HG03060 (cell line): Measurements from ENCODE around the gene CIPC.

Experiments used
- ATAC-seq: cut with Tn5 transposase; IDR thresholded peaks from one replicate; pipeline ENCODE4 v1.9.1; 2021; ENCODE audit warnings: low read depth, moderate number of reproducible peaks; ENCODE audit not compliant: unreplicated experiment

Gene CIPC

DNA sequence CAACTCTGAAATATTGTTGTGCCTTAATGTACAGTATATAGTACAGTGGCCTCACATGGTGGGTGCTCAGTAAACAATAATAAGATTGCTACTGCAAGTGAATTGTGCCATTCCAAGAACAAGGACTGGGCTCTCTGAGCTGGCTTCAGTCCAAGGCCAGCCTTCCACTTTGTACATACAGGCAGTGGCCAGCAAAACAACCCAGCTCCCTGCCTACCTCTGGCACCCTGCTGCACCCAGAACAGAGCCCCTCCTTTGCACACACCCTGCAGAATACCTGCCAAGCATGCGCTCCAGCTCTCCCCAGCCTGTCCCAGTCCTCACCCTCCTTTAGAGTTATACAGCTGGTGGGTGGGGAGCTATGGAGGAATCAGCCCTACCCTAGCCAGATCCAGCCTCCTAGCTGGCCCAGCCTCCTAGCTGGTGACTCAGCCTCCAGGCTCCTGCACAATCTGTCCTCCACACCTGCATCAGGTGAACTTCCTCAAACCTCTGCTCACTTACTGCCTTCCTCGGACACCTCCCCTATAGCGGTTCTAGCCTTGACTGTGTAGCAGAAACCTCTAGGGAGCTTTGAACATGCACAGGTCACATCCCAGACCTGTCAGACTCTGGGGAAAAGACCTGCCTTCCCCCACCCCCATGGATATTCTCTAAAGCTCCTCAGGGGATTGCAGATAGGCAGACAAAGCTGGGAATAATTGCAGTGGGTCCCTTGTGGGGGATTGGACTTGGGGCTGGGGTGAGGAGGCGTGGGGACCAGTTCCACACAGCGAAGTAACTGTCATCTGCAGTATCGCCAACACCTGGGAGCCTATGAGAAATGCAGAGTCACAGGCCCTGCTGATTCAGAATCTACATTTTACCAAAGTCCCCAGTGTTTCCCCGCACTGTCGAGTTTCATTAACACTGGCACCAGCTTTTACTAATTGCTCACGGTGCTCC is 25.6 kb downstream of the CIPC start:
- ATAC-seq, result no peak

- ATAC-seq, result no peak
Observed at GRCh38 chr14:77124345-77125280, 26.6 kb downstream of the CIPC start.

DNA sequence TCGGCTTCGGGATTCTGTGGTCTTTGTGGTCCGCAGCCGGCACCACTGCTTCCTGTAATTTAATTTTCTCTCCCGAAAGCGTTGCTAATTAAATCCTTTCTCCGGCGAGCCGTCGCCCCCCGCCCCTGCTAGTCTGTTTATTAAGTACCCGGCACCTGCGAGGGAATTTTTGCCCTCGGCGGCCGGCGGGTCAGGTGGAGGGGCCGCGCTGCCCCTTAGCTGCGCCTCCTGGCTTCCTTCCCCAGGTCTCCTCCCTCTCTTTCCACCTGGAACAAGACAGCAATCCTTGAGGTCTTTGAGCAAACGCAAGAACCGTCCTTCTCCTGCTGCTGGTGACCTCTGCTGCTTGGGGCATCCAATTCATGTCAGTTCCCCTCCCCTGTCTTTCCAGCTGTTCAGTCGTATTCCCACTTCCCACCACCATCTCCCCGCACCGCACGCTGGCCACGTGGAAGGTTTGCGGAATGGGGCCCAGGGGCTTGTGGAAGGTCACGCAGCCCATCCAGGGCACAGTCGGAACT is 27.3 kb downstream of the CIPC start:
- ATAC-seq, result no peak

DNA sequence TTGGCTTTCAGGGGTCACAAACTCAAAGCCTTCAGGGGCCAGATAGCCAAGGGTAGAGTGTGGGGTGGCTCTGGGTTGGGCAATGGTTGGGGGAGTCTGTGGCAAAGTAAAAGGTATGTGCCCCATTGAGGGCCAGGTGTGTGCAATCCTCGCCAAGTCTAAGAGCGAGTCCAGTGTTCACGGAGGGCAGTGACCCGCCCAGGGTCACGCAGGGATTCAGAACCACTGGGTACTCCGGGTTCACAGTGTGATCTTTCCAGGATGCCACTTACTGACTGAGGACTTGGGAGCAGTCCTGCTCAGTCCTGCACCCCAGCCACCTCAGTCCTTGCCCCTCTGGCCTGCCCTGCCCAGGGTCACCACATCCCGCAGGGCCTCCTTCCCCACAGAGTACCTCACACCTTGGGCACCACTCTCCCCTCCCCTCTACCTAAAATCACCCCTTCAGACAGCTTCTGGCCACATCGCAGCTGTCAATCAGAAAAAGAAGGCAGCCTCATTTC is 27.8 kb downstream of the CIPC start:
- ATAC-seq, result no peak

GRCh38 chr14:77126461-77126990 is 28.5 kb downstream of the CIPC start:
- ATAC-seq, result no peak

- no peak for ATAC-seq
Observed at GRCh38 chr14:77128414-77128891, 30.4 kb downstream of the CIPC start.

DNA sequence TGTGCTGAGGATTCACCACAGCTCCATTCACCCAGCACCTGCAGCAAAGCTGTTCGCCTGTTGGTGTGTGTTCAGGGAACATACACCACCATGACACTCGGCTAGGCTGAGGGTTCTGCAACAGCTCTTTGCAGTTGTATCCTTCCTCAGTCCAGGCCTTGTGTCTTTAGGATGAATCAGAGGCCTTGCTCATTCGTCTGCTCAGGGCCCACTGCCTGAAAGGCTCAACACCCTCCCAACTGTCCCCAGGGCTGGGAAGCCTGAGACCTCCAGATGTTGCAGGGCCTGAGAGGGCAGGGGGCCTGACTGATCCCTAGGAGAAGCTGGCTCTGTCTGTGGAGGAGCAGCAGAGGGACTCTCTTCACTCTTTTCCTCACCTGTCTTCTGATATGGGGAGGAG is 32.3 kb downstream of the CIPC start:
- no peak for ATAC-seq

DNA sequence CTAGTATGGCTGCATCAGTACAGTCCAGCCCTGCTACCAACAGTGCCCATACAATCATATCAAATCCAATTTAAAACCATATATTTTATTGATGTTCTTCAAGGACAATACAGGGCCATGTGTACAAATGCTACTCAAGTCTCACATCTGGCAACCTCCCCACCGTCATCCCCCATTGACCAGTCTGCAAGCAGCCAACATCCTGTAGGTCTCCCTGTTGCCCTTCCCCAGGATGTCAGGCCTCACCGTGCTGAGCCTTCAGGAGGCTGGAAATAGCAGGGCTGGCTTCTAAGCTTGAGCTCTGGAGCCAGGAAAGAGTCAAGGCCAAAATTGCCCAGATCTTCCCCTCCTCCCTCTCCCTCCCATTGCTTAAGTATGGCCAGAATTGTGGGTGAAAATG is 33.1 kb downstream of the CIPC start:
- ATAC-seq, result no peak

DNA sequence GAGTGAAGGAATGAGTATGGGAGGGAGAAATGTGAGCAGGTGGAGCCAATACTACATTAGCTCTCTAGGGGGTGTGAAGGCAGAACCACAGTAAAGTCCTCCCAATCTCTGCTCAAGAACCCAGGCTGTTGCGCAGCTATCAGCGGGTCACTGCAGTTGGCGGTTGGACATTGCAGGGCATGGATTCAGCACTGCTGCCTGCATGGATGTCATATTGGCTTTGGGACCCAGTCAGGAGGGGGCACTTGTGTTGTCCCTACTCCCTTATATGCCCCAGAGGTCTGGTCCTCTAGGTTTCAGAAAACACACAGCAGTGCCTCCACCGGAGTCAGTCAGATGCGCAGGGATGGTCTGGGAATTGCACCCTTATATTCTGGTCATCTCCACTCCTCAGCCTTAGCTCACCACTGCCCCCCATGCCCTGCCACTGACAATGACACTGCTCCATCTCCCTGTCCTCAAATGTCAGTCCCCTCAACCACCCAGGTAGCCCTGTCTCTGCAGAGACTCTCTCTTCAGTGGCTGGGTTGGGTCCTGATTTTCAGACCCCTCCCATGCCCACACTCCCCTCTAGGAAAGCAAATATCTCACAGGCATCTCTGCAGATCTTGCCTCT is 33.9 kb downstream of the CIPC start:
- no peak for ATAC-seq

DNA sequence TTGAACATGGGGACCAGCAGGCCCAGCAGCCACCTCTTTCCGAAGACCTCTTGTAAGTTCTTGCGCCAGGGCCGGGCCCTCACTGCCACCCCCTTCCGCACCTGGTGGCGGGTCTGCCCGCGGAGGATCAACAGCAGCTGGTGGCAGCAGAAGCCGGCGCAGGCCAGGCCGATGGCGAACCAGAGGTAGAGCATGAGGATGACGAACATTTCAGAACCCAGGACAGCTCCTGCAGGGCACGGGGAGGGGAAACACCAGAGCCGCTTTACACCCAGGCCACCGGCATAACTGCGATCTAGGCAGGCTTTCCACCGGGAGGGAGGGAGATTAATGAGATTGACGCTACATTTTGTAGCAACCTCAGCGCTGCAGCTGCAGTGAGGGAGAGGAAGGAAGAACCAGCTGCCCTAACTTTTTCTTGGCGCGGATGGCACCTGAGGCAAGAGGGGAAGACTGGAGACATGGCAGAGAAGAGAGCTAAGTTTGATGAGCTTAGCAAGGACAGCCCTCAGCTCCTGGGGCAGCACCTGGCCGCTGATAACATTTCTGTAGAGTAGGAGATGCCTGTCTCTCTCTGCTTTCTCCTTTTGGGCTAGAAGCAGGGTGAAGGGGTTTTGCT is 35.8 kb downstream of the CIPC start:
- no peak for ATAC-seq

GRCh38 chr14:77139022-77139421 is 41.0 kb downstream of the CIPC start:
- ATAC-seq, result no peak

DNA sequence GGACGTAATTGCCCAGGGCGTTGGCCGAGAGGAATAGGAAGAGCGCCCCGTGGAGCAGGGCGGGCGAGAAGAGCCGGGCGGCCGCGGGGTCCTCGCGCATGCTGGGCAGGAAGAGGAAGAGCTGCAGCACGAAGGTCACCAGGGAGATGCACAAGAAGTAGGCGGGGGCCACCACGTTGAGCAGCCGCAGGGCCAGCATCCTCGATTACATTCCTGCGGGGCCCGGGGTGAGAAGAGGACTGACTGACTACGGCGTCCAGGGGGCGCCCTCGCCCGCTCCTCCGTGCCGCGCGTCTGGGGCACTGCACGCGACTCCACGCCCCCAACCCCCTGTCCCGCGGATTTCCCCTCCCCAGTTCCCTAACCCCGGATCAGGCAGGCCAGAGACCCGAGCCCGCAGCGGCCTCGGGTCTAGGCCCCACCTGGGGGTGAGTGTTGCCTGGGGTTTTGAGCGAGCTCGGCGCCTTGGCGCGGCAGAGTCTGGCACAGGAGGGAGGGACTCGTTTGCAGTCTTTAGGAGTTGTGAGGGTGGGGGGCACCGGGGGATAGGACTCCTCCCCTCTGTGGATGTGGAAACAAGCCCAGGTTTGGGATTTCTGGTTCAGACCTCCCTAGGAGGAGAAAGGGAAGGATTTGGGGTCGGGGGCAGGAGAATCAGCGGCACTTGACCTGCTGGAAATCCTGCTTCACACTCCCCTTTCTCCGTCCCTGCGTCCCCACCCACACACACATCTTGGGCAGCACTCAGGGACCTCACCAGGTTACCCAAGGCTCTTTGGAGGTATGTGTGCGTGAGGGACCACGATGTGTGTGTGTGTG is 41.7 kb downstream of the CIPC start:
- ATAC-seq, result no peak

GRCh38 chr14:77140359-77141213 is 42.5 kb downstream of the CIPC start:
- no peak for ATAC-seq

DNA sequence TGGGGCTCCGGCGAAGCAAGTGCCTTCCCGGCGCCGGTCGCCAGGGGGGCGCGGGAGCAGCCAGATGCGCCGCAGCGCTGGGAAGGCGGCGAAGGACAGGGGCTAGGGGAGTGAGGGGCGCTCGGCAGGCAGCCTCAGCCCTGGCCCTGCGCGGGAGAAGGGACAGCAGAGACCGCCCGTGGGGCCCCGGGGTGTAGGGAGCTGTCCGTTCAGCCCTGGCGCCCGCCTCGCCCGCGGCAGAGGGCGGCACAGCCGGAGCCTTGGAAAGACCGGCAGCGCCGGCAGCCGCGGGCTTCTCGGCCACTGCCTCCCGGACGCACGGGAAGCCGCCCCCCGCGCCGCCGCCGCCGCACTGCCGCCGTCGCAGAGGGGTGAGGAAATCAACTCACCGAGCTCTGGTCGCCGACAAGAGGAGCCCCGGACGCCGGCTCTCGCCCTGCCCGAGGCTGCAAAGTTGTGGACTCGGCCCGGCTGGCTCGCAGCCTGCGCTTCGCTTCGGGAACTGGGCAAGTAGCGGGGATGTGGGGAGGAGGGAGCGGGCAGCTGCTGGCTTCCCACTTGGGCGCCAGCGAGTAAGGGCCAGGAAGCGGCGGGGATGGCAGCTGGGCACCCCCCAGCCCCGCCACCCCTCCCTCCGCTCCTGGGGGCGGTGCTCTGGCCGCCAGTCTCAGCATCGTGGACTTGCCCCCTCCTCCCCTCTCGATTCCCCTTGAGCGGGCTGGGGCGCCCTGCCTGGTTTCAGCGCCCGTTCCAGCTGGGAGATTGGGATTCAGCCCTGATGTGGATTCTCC is 43.4 kb downstream of the CIPC start, which contains the start of gene ZDHHC22:
Gene ZDHHC22 (minus strand): TSS at position 578 of the 791 bp plus-strand sequence. CDS start 2,053 bp downstream, outside the sequence.
- no peak for ATAC-seq

GRCh38 chr14:77142005-77142800 is 44.1 kb downstream of the CIPC start:
- ATAC-seq, result no peak

- ATAC-seq, result no peak
Observed at GRCh38 chr14:77143071-77143470, 45.0 kb downstream of the CIPC start.
